Measurements from ENCODE around the gene DAPK1.

DNA sequence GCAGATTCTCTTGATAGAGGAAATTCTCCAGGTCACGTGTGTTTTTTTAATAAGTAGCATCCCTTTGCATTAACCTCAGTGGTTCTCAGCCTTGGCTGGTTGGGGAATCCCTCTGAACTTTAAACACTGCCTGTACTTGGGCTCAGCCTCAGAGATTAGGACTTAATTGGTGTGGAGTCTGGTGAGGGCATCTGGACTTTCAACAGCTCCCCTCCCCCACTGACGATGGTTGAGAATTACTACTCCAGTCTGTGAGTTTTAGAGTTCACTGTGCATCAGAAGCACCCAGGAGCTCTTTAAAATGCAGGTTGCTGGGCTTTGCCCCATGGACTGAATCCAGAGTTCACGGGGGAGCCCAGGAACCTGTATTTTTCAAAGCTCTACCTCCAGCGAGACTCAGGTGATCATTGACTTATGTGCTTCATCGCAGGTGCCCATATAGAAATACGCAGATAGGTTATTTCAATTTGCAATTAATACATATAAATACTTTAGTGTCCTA, 71.4 kb downstream of the DAPK1 start:
- TF ChIP-seq POLR2A (IDR thresholded peaks at IDR 0.05): no peak
- TF ChIP-seq, protein P1, sequence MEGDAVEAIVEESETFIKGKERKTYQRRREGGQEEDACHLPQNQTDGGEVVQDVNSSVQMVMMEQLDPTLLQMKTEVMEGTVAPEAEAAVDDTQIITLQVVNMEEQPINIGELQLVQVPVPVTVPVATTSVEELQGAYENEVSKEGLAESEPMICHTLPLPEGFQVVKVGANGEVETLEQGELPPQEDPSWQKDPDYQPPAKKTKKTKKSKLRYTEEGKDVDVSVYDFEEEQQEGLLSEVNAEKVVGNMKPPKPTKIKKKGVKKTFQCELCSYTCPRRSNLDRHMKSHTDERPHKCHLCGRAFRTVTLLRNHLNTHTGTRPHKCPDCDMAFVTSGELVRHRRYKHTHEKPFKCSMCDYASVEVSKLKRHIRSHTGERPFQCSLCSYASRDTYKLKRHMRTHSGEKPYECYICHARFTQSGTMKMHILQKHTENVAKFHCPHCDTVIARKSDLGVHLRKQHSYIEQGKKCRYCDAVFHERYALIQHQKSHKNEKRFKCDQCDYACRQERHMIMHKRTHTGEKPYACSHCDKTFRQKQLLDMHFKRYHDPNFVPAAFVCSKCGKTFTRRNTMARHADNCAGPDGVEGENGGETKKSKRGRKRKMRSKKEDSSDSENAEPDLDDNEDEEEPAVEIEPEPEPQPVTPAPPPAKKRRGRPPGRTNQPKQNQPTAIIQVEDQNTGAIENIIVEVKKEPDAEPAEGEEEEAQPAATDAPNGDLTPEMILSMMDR (IDR thresholded peaks at IDR 0.05): no peak

Measured in testis (tissue), 2 donors.